ENCODE measurements around the gene HERPUD2.

HERPUD2 gene

DNA sequence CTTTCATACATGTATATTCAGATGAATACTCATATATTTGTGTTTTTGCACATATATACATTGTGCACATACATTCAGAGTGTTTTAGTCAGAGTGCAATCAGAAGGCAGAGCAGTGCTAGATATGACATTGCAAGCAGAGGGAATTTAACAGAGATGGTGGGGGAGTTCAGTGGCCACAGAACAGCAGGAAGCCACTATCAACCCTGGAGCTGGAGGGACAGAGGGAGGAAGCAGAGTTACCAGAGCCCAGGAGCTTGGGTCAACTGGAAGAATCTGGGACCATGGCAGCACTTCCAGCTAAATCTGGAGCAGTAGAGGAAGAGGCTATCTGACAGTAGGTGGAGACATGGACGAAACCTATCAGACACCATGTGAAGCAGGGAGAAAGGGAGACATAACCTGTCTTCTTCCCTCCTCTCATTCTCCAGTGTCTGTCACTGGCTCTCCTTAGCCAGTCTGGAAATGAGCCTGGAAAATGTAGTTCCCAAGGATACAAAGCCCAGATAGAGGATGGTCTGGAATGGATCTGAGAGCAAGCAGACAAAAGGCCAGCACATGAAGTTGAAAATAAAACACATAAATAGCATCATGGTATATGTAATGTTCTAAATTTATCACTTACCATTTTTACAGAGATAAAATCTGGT lies 33.6 kb upstream of the HERPUD2 start:
- TF ChIP-seq EZH2phosphoT487 (IDR thresholded peaks at IDR 0.05; ENCODE audit: low read depth) = no peak
- TF ChIP-seq, protein P1, sequence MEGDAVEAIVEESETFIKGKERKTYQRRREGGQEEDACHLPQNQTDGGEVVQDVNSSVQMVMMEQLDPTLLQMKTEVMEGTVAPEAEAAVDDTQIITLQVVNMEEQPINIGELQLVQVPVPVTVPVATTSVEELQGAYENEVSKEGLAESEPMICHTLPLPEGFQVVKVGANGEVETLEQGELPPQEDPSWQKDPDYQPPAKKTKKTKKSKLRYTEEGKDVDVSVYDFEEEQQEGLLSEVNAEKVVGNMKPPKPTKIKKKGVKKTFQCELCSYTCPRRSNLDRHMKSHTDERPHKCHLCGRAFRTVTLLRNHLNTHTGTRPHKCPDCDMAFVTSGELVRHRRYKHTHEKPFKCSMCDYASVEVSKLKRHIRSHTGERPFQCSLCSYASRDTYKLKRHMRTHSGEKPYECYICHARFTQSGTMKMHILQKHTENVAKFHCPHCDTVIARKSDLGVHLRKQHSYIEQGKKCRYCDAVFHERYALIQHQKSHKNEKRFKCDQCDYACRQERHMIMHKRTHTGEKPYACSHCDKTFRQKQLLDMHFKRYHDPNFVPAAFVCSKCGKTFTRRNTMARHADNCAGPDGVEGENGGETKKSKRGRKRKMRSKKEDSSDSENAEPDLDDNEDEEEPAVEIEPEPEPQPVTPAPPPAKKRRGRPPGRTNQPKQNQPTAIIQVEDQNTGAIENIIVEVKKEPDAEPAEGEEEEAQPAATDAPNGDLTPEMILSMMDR (IDR thresholded peaks at IDR 0.05; ENCODE audit: low read depth, low read length) = peak; percentile 22; the same call in 1 of the 2 replicates
- Histone ChIP-seq H3K4me2 (ENCODE audit: low read length) (peak overlapping the region; percentile 93), H3K79me2 (ENCODE audit: low read length) (no peaks in the 10 kb centered on the region), H3K27ac (ENCODE audit: low read length) (peak overlapping the region; percentile 97), H3K4me3 (ENCODE audit: low read length) (peak overlapping the region; percentile 65), H3K27me3 (ENCODE audit: low read depth, low read length) (no peaks in the 10 kb centered on the region), H3K9me3 (ENCODE audit: insufficient read depth, low read length) (no peaks in the 10 kb centered on the region), H3K9ac (ENCODE audit: low read length) (peak overlapping the region; percentile 80), H2AFZ (ENCODE audit: low read depth, low read length) (no peak overlapping the region), H4K20me1 (ENCODE audit: insufficient read depth, low read length) (no peaks in the 10 kb centered on the region), H3K4me1 (ENCODE audit: low read length) (peaks cover 69% of the 10 kb centered on the region), H3K36me3 (replicated peaks; ENCODE audit: low read depth, low read length) (no peaks in the 10 kb centered on the region)

DNA sequence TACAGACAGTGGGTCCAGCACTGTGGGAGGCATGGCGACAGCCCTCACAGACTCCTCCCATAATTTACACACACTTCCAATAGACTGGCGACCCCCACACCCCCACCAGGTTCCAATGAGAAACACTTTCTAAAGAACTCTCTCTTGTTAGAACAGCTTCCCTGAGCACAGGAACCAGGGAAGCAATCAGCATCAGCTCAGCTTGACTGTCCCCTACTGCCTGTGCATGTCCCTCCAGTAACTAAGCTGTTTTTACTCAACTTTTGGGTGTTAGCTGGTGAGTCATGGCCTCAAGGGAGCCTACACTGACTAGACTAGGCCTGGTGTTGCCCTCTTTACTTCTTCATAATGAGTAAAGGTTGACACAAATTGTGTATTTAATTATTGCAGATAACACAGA lies 32.6 kb upstream of the HERPUD2 start:
- no peak for TF ChIP-seq EZH2phosphoT487 (IDR thresholded peaks at IDR 0.05; ENCODE audit: low read depth)
- TF ChIP-seq, protein P1 (IDR thresholded peaks at IDR 0.05; ENCODE audit: low read depth, low read length) = peak; percentile 30; the same call in 1 of the 2 replicates
- H3K79me2 ChIP-seq (ENCODE audit: low read length) = no peaks in the 10 kb centered on the region
- no peaks in the 10 kb centered on the region for H3K9me3 ChIP-seq (ENCODE audit: insufficient read depth, low read length)
- peaks cover 73% of the 10 kb centered on the region for H3K4me1 ChIP-seq (ENCODE audit: low read length)
- H3K9ac ChIP-seq (ENCODE audit: low read length) = peak overlapping the region; percentile 80; the same call in 1 of the 2 replicates
- no peaks in the 10 kb centered on the region for H4K20me1 ChIP-seq (ENCODE audit: insufficient read depth, low read length)
- H3K36me3 ChIP-seq (replicated peaks; ENCODE audit: low read depth, low read length) = no peaks in the 10 kb centered on the region
- no peaks in the 10 kb centered on the region for H3K27me3 ChIP-seq (ENCODE audit: low read depth, low read length)
- no peak overlapping the region for H3K4me3 ChIP-seq (ENCODE audit: low read length)
- peak overlapping the region; percentile 97 for H3K27ac ChIP-seq (ENCODE audit: low read length)
- H2AFZ ChIP-seq (ENCODE audit: low read depth, low read length) = peak overlapping the region; percentile 8; the same call in 1 of the 2 replicates
- peak overlapping the region; percentile 93 for H3K4me2 ChIP-seq (ENCODE audit: low read length)

DNA sequence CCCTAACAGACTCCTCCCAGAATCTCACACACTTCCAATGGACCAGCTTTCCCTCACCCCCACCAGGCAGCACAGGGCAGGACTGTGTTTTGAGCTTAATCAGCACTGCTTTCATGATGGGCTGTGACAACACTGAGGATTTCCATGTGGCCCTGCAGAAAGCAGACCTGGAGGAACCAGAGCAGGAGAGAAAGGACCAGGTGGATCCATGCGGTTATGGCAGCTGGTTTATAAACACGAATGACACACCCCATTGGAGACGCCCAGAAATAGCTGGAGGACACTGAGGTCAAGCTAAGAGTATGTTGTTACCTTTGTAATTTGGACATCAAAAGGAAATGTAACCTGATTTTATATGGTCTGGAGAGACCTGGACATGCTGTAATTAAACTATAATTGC lies 31.7 kb upstream of the HERPUD2 start:
- Histone ChIP-seq H3K27ac (ENCODE audit: low read length) (no peak overlapping the region), H3K4me2 (ENCODE audit: low read length) (peak overlapping the region; percentile 2; the same call in 1 of the 2 replicates), H4K20me1 (ENCODE audit: insufficient read depth, low read length) (no peaks in the 10 kb centered on the region), H3K9me3 (ENCODE audit: insufficient read depth, low read length) (no peaks in the 10 kb centered on the region), H3K79me2 (ENCODE audit: low read length) (no peaks in the 10 kb centered on the region), H3K4me3 (ENCODE audit: low read length) (no peak overlapping the region), H3K27me3 (ENCODE audit: low read depth, low read length) (no peaks in the 10 kb centered on the region), H2AFZ (ENCODE audit: low read depth, low read length) (no peak overlapping the region), H3K36me3 (replicated peaks; ENCODE audit: low read depth, low read length) (no peaks in the 10 kb centered on the region), H3K4me1 (ENCODE audit: low read length) (peaks cover 78% of the 10 kb centered on the region), H3K9ac (ENCODE audit: low read length) (no peak overlapping the region)
- TF ChIP-seq, protein P1 (IDR thresholded peaks at IDR 0.05; ENCODE audit: low read depth, low read length) = no peak
- TF ChIP-seq EZH2phosphoT487 (IDR thresholded peaks at IDR 0.05; ENCODE audit: low read depth) = no peak

DNA sequence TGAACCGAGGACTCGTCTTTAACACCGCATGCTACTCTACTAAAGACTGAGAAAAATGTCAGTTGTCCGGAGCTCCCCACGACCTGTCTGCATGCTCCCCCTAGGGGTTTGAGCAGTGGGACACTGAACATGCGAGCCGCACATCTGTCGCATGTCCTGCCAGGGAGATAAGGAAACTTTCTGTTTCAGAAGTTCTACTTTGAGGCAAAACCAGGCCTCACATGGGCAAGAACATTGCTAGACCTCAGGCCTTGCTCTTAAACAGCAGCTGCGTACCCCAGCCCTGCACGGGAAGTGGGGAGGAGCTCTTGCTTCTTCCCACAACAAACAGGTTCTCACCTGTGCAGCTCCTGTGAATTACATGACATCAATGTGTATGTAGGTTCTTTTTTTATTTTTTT lies 30.3 kb upstream of the HERPUD2 start:
- H3K4me3 ChIP-seq (ENCODE audit: low read length) = peak overlapping the region; percentile 51
- H3K36me3 ChIP-seq (replicated peaks; ENCODE audit: low read depth, low read length) = no peaks in the 10 kb centered on the region
- peak overlapping the region; percentile 77; the same call in 1 of the 2 replicates for H2AFZ ChIP-seq (ENCODE audit: low read depth, low read length)
- H3K4me2 ChIP-seq (ENCODE audit: low read length) = peak overlapping the region; percentile 65
- no peaks in the 10 kb centered on the region for H3K79me2 ChIP-seq (ENCODE audit: low read length)
- H3K27me3 ChIP-seq (ENCODE audit: low read depth, low read length) = no peaks in the 10 kb centered on the region
- no peaks in the 10 kb centered on the region for H3K9me3 ChIP-seq (ENCODE audit: insufficient read depth, low read length)
- H3K27ac ChIP-seq (ENCODE audit: low read length) = peak overlapping the region; percentile 1; the same call in 1 of the 2 replicates
- peaks cover 76% of the 10 kb centered on the region for H3K4me1 ChIP-seq (ENCODE audit: low read length)
- 0 out of 2 replicates have a peak overlapping the region, but pooled peaks have one; percentile 16 for H3K9ac ChIP-seq (ENCODE audit: low read length)
- TF ChIP-seq EZH2phosphoT487 (IDR thresholded peaks at IDR 0.05; ENCODE audit: low read depth) = no peak
- TF ChIP-seq, protein P1 (IDR thresholded peaks at IDR 0.05; ENCODE audit: low read depth, low read length) = peak; percentile 66
- no peaks in the 10 kb centered on the region for H4K20me1 ChIP-seq (ENCODE audit: insufficient read depth, low read length)

All from OCI-LY3 (cell line).